Measurements from ENCODE around the gene CDC42BPA.
"Not testable (repeated sequence)": the region's sequence is repeated elsewhere in the genome, so short reads cannot be mapped to it uniquely, and the experiment has no call there.

The CDC42BPA gene

GRCh38 chr1:227197064-227197463 lies 121.2 kb downstream of the CDC42BPA start:
- DNase-seq: no peak

GRCh38 chr1:227192163-227192562 lies 126.1 kb downstream of the CDC42BPA start:
- no peak for DNase-seq

DNA sequence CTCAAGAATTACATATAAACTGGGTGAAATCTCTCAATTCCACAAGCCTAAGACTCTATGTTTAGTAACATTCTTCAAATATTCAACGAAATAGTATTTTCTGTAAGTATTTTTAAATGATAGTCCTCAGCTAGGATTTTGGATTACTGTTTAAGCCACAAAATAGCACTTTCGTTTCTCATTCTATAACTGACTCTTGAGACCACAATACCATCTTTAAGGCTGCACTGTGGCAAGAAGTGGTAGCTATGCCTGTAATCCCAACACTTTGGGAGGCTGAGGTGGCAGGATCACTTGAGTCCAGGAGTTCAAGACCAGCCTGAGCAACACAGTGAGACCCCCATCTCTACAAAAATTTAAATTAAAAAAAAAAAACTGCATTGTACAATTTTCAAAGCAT lies 126.7 kb downstream of the CDC42BPA start:
- DNase-seq: no peak

GRCh38 chr1:227190321-227190720 lies 128.0 kb downstream of the CDC42BPA start:
- DNase-seq: no peak

DNA sequence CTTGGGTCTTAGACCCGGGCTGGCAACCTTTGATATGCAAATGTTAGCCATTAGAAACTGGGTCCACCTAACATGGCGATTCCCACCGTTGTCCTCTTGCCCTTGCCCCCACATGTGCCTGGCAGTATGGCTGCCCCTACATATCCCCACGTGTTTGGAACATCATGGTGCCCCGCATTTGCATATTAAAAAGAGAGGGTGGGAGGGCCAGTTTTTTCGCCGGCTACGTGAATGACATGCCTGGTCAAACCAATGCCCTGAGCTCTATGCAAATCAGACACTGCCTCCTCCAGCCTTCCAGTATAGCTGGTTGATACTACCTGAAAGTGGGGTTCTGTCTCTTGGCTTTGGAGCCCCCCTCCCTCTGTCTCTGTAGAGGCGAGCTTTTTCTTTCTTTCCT lies 133.0 kb downstream of the CDC42BPA start:
- no peak for DNase-seq

DNA sequence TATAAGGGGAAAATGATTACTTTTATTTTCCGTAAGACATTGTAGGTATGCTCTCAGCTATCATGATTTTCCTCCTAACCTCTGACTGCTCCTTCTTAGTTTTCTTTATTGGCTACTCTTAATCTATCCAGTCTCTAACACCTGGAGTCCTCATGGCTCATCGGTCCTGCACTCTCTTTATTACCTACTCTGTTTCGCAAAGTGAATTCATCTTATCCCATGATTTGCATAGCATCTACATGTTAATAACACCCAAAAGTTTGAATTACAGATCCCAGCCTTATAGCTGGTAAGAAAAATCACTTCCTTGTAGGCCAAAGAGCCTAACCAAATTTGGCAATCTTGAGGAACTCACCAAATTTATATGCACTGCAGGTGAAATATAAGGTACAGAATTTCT lies 136.3 kb downstream of the CDC42BPA start:
- no peak for DNase-seq

GRCh38 chr1:227175611-227176010 lies 142.7 kb downstream of the CDC42BPA start:
- DNase-seq: no peak

DNA sequence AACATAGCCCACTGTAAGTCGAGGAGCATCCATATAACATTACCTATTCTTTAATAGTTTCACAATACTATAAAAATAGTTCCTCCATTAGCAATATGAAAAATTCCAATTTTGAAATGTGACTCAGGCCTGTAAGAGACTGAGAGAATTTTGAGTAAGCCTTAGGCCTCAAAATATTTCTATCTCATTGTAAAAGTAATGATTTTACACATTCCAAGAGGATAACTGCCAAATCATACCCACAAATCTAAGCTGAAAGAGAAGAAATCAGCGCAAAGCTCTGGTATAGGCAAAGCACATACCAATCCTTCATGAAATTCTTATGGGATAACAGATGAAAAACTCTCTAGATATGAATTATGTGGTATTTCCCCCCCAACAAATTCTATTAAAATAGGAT lies 144.1 kb downstream of the CDC42BPA start:
- no peak for DNase-seq

DNA sequence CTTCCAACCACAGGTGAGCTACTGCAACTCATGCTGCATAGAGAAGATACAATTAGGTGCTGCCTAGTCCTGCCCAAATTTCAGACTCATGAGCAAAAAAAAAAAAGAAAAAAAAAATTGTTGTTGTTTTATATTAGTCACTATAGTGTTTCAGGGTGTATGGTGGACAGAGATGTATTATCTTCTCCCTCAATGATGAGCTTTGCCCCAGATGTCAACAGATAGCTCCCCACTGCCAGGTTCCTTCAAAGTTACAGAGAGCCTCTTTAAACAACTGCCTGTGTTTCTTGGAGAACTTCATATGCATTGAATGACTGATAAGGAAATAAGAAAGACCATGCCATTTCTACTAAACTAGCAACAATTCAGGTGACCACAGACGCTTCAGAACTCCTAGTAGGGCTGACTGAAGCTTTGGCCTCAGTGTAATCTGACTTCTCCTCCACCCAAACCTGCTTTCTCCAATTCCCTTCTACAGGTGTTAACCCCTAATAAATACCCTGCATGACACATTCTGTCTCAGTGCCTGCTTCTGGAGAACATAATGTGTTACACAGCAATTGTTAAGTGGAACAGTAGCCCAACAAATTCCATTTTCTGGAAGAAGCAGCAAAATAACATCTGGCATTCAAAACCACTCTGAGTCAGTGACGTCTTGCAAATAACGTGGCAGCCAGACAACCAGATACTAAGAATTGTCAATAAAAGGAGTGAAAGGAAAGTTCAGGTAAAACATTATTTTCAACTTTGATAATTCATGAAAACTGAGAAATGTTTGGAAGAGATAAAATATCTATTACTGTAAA lies 147.7 kb downstream of the CDC42BPA start:
- no peak for DNase-seq

DNA sequence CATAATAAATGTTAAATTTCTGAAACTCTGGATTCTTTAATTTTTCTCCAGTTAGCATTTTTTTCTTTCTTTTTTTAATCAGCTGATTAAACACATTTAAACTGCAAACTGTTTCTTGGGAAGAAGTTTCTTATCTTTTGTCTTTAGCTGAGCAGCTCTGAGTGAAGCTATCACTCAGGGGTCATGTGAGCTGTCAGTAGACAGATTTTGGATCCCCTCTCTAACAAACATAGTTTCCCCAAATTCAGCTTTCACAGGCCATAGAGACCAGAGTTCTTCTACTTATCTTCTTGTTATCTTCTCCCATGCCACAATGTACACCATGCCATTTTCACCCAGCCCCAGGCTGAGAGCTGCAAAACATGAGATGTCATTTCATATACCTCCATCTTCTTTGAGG lies 148.9 kb downstream of the CDC42BPA start:
- no peak for DNase-seq

GRCh38 chr1:227167276-227168101 lies 150.8 kb downstream of the CDC42BPA start:
- DNase-seq: no peak

- DNase-seq: no peak
Measured at GRCh38 chr1:227166559-227166958, 151.7 kb downstream of the CDC42BPA start.

DNA sequence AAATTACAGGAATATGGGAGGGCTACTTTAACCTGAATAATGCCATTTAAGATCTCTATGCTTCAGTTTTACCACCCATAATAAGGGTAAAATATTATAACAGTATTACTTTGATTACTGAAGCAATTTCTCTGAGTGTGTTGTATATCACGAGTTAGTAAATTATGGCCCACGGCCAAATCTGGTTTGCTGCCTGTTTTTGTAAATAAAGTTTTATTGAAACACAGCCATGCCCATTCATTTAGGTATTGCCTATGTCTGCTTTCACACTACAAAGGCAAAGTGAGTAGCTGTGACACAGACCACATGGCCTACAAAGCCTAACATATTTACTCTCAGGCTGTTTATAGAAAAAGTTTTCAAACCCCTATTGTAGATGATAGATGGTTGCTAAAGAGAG lies 156.8 kb downstream of the CDC42BPA start:
- DNase-seq: no peak

- DNase-seq: no peak
Measured at GRCh38 chr1:227156520-227156919, 161.8 kb downstream of the CDC42BPA start.

DNA sequence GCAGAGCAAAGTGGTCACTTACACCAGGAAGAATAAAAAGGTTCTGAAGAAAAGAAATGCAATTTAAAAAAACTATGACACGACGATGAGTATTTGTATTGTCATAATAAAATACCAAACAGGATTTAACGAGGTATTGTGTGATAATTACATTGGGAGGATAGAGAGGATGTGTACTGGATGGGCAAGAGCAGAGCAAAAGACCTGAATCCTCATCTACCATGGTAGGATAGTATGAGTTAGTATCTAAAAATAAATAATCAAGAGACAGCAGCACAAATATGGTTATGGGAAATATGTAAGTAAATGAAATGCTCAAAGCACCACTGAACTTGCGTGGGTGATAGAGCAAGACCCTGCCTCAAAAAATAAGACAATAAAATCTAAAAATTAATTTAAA lies 162.6 kb downstream of the CDC42BPA start:
- no peak for DNase-seq

DNA sequence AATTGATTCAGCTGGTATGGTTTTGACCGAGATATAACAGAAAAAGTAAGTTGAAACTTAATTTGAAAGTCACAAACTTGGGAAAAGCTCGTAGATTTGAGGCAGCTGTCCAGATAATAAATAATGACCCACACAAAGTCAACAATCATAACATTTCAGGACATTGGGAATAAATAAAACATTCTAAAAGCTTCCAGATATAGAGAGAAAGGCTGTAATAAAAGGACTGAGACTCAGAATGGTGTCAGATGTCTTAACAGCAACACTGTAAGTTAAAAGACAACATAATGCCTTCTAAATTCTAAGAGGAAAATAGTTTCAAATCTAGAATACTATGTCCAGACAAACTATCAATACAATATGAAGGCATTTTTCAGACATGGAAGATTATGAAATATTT lies 163.3 kb downstream of the CDC42BPA start:
- no peak for DNase-seq

DNA sequence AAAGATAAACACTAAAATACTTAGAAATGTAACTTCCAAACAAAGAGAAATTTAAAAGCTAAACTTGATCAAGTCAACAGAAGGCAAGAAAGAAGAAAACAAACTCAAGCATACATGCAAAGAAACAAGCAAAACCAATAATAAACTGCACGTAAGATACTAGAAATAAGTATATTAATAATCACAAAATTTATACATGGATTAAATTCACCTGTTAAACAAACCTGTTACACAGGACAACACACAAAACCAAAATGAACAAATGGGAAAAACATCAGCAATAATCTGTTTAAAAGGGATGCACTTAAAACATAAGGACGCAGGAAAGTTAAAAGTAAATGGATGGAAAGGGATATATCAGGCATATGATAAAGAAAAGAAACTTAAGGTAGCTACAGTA lies 165.8 kb downstream of the CDC42BPA start:
- DNase-seq: no peak

DNA sequence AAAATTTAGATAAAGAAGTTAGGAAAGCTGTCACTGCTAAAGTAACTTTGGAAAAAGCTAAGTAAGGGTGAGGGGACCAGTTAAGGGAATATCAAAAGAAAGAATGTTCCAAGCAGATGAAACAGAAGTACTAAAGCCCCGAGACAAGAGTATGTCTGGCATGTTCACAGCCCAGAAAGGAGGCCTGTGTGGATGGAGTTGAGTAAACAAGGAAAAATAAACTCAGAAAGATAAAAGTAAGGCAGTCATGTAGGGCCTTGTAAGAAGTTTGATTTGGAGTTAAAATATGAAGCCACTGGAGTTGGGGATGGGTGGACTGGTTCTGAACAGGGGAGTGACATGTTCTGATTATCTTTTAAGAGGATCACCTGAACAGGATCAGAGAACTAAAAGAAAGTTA lies 177.9 kb downstream of the CDC42BPA start:
- DNase-seq: no peak

DNA sequence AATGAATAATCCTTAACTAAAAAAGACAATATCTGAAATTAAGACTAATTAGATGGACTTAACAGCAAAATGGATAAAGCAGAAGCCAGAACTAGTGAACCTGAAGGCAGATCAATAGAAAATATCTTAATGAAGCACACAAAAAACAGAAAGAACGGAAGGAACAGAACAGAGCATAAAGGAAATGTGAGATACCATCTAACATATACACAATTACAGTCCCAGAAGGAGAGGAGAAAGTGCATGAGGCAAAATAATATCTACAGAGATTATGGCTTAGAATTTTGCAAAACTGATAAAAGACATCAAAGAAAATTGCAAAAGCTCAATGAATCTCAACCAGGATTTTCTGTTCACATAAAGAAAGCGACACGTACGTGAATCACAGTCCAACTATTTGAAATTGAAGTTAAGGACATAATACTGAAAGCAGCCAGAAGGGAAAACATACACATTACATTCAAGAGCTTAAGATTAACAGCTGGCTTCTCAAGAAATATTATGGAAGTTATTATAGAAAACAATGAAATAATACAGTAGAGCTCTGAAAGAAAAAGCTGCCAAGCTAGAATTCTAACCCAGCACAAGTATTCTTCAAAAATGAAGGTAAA lies 182.0 kb downstream of the CDC42BPA start:
- no peak for DNase-seq

GRCh38 chr1:227134686-227135314 lies 183.5 kb downstream of the CDC42BPA start:
- no peak for DNase-seq

DNA sequence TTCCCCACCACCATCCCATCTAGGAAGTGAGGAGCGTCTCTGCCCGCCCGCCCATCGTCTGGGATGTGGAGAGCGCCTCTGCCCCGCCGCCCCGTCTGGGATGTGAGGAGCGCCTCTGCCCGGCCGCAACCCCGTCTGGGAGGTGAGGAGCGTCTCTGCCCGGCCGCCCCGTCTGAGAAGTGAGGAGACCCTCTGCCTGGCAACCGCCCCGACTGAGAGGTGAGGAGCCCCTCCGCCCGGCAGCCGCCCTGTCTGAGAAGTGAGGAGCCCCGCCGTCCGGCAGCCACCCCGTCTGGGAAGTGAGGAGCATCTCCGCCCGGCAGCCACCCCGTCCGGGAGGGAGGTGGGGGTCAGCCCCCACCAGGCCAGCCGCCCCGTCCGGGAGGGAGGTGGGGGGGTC lies 185.6 kb downstream of the CDC42BPA start:
- not testable (repeated sequence) for DNase-seq

- no peak for DNase-seq
Measured at GRCh38 chr1:227131193-227131592, 187.1 kb downstream of the CDC42BPA start.

DNA sequence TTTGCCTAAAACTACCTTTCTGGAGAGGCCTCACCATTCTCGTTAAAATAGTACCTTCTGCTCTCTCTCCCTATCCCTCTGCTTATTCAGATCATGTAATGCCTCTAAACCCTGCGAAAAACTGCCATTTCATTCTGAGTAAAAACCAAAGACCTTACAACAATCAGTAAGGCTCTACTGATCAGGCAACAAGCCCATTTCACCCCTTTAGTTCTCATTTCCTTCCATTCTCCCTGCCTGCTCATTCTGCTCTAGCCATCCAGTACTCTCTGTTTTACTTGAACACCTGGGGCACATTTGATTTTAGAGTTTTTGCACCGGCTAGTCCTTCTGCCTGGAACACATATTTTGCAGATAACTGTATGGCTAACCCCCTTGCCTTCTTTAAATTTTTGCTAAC lies 190.4 kb downstream of the CDC42BPA start:
- no peak for DNase-seq

Measured in activated effector memory CD4-positive, alpha-beta T cell treated with anti-CD3 and anti-CD28 coated beads, Interleukin-2, amount 50 U/mL, for 16 hours (primary cell).